SHP77 treated with DMSO at 0.1 percent for 48 hours (cell line): ENCODE results near the gene MYO18A.

Experiments
- DNase-seq: peaks from one replicate; lab custom pipeline; 2025; lab: John Stamatoyannopoulos, UW

Gene MYO18A

DNA sequence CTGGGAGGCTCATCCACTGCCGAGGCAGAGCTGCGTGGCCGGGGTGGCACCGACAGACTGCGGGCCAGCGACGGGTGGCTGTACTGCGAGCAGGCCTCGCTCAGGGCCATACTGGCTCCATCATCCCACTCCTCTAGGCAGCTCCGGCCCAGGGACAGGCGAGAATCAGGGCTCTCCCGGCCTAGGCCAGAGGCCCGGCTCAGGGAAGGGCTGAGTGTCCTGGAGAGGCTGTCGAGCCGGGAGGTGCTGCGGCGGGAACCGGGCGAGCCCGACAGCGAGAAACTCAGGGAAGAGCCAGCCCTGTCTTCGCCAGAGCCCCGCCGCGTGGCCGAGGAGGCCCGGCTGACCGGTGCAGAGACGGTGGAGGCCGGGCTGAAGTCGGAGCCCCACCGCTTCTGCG, 99.9 kb downstream of the MYO18A start:
- no peak for DNase-seq

DNA sequence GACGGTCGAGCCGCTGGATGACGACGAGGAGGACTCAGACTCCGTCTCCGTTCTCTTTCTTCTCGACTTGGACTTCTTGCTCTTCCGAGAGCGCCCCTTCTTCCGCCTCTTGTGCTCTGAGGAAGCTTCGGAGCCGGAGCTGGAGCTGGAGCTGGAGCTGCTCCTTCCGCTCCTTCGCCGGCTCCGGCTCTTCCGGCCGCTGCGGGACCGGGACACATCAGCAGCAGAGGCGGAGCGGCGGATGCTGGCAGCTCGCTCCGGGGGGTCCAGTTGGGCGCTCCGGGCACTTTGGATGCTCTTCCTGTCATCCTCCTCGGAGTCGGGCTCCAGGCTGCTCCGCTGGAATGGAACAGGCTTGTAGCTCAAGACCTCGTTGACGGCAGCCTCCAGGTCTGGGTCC, 100.3 kb downstream of the MYO18A start:
- DNase-seq = no peak

DNA sequence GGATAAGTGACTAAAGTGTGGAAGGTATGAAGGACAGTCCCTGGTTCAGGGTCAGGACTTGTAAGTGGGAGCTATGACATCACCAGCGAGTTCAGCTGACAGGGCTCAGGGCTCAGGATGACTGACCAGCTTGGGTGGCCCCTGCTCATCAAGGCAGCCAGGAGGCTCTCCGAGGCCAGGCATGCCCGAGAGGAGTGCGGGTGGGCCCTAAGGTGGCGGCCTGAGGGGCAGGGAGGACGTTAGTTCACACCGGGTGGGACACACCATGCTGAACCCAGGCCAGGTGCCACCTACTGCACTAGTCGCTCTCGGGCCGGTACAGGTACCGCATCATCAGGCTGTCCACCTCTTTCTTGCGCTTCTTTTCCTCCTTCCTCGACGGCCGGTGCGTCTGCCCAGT, 100.8 kb downstream of the MYO18A start:
- DNase-seq = no peak

DNA sequence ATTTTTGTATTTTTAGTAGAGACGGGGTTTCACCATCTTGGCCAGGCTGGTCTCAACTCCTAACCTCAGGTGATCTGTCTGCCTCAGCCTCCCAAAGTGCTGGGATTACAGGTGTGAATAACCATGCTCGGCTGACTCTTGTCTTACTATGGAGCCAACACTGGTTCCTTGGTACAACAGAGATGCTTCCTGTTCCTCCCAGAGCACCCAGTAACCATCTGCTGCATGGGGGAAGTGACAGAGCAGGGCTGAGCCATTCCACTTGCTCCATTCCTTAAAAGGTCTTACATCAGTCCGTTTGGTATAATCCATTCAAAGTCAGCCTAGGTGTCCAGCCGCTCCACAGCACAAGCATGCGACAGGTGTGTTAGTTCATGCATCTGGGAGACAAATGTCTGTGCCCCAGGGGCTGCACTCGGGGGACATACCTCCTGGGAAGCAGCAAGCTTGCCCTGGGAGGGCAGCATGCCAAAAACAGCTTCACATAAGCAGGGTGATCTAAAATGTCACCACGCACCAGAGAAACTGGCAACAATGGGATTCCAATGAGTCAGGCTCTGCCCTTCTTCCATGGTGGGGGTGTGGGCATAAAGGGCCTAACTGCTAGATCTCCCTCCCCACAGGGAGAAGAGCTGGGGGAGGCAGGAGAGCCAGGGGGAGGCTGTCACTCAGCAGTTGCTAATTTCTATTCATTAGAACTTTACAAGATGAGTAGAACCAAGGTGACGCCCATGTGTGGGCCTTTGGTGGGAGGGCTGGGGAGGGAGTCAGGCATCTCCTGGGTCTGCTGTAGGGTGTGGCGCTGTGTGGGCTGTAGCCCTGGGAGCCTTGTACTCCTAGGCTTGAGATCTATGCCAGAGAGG, 101.8 kb downstream of the MYO18A start:
- no peak for DNase-seq

DNA sequence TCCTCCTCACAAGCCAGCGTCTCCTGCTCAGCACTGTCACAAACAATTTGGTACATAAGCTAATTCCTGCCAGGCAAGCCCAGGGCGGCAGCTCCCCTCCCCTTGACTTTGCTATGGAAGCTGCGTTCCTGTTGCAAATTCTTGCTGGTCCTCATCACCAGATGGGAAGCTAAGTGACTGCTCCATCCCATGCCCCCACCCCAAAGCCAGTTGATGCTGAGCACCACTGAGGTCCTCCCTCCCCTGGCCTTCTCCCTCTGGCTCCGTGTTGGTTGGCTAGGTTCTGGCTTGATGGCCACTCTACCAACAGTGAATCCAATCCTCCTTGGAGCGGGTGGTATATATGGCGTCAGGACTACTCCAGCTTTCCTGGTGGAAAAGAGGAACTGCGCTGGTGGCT, 102.9 kb downstream of the MYO18A start:
- DNase-seq = no peak

DNA sequence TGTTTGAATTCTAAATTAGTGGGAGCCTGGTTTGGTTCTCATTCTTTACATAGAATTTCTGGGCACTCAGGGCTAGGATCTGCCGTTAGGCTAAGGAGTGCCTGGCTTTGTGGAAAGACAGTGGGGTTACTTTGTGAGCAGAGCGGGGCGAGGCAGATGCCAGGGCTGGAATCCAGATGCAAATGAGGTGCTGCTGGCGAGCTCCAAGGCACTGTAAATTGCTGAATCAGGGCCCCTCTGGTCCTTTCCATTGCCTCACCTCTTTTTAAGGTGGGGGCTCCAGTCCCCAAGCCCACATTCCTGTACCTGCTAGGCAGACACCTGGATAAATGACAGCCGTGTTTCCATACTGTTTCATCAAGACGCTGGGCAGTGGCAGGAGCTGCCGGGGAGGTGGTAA, 103.5 kb downstream of the MYO18A start:
- no peak for DNase-seq

DNA sequence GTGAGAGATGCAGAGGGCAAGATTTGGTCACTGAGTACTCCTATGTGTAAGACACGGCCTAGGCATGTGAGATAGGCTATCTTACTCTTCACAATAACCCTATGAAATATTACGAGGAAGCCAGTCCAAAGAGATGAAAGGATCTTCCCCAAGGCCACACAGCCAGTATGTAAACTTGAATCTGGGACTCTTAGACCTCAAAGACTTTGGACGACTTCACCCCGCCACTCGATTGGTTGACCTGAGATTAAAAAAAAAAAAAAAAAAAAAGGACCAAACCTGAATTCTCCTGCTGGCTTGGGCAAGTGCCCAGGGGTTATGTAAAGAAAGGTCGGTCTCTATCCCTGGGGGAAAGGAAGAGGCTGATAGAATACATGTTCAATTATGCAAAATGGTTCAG, 104.1 kb downstream of the MYO18A start:
- no peak for DNase-seq

DNA sequence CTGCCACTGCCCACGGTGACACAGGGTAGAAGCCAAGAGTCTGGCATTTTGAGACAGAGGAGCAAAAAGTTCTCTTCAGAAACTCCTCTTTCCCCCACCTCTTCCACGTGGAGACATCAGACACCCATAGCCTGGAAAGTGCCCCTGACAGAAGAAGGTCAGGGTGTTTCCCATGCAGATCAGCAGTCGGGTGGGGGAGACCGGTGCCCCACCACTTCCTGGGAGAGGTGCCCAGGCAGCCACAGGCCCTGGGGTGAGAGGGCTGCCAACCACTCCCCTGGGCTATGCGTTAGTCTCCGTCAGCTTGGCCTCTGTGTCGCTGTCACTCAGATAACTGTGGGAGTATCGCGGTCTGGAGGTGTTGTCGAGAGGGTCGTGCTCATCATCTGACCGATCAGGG, 105.7 kb downstream of the MYO18A start:
- no peak for DNase-seq

DNA sequence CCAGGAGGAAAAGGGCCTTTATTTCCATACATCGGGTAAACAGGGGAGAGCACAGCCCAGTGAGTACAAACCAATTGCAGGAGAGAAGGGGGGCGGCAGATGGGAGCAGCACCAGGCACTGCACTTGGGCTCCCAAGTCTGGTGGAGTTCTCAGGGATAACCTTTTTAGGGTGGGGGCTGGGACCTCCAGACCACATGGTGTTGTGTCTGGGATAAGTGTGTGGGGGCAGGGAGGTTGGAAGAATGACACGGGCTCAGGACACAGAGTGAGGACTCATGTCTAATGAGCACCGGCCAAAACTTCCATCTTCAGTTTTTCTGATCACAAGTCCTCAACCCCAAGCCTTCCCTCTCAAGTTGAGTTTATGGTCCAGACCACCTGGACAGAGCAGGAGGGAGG, 106.7 kb downstream of the MYO18A start:
- no peak for DNase-seq

DNA sequence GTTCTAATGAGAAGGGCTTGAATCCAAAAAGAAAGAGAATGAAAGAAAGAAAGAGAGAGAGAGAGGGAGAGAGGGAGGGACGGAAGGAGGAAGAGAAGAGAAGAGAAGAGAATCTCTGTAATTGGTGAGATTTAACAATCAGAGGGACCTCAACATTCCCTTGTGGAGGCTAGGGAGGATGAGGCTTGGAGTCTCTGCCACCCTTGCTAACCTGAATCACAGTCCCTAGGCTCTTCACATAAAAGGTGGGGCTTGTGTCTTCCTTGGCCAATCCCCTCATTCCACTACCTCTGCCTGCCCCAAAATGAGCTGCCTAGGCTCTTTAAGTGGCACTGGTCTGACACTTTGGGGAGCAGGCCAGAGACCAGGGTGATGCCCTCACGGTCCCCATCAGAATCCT, 107.2 kb downstream of the MYO18A start:
- no peak for DNase-seq

DNA sequence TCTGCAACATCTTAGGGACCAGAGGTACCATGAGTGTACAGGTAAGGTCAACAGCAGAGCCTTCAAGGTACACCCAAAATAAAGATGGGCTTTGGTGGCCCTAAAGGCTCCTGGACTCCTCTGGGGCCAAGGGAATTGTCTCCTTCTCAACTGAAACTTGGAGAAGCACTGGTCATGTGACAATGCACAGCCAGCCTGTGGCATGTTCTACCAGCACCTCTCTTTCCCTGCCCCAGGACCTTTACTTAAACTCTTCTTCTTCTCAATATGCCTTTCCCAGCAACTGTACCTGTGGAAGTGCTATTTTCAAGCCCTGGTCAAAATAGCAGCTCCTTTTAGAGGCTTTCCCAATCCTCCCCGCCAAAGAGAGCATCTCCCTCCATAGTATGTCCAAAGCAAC, 108.9 kb downstream of the MYO18A start:
- DNase-seq = no peak

DNA sequence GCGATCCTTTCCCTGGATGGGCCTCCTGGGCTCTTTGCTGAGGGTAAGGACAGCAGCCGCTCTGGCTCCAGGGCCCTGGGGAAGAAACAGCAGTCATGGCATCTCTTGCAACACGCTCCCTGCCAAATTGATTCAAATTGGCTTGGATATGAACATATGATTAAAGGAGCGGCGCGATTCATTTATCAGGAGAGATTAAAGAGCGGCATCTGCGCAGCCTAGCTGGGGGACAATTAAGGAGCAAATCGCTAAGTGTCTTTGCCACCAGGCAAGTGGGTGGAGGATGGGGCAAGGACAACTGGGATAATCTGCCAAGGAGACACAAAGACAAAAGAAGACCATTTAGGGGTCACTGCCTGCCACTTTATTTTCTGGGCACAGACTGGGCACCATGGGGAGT, 109.4 kb downstream of the MYO18A start:
- no peak for DNase-seq

DNA sequence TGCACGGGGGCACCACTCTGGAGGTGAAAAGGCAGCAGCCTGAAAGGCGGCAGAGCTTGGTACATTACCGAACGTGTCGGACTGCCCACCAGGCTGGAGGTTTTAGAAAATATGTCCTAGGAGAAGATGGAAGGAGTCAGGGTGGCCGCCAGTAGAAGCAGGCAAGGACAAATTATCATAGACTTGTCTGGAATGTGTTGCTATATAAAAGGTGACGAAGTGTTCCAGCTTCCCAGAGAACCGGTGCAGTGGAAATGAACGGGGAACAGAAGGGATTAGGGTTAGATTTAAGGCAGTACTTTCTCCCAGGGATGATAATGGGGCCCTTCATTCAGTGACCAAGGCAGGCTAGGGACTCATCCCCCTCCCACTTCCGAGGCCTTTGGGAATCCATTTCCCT, 109.9 kb downstream of the MYO18A start:
- no peak for DNase-seq

DNA sequence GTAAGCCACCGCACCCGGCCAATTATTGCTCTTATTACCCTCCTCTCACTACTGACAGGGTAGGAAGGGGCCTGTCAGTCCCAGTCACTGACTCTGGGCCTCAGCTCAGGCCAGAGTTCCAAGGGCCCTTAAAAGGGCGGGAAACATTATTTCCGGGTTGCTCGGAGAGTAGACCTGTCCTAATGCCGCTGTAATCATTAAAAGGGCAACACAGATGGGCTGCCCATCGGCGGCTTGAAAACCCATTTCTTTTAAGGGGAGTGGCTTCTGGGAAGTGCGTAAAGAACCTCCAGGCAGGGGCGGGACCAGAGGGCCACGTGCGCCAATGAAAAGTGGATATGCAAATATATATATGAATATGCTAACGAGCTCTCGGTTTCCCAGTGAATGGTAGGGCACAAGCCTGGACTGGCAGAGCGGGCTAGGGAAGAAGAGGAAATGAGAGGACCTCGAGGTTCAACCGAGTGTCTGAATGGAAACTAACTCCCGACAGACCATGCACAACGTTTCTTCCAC, 110.6 kb downstream of the MYO18A start:
- DNase-seq = no peak

DNA sequence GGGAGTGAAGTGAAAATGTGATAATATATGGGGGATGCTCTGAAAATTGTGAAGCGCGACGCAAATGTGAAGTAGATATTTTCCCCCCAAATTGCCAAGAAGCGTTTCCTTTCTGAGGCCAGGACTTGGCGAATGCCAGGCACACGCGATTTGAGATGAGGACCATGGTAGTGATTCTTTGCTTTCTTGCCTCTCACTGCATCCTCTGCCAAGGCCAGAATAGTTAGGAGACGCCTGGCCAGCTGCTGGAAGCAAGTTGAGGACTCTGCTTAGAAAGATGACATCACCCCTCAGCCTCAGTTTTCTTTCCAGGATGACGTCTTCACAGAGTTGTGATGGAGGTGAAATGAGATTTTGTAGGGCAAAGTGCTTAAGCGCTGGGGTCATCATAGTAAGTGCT, 111.4 kb downstream of the MYO18A start:
- no peak for DNase-seq

DNA sequence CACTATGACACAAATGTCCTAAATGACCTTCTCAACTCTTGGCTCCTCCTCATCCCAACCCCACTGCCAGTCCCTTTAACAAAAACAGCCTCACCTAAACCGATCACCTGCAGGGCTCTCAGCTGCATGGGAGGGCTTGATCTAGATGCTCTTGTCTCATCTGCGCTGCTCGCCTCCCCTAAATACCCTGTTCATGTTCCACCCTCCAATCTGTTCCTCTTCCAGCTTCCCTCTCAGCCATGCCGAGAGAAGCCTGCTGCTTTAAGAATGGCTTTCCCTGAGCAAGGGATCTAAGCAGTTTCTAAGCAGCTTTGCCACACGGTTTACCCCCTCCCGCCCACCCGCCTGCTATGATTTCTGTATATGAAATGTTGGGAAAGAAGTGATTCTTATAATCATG, 113.6 kb downstream of the MYO18A start:
- no peak for DNase-seq

DNA sequence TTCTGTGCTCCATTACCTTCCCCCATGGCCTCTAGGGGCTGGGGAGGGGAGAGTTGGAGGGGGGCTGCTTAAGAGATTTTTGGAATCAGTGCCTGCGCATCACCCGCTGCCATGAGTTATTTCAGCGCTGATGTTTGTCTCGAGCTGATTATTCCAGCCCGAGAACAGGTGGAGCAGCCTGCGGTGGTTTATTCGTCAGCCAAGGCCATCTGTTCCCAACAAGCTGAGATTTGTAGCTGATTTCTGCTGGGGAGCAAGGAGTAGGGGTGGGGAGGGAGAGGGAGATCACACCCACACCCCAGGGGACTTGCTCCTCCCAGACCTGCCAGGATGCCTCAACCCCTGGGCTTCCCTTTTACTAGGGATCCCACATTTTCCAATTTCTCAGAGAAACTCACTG, 114.2 kb downstream of the MYO18A start:
- no peak for DNase-seq

DNA sequence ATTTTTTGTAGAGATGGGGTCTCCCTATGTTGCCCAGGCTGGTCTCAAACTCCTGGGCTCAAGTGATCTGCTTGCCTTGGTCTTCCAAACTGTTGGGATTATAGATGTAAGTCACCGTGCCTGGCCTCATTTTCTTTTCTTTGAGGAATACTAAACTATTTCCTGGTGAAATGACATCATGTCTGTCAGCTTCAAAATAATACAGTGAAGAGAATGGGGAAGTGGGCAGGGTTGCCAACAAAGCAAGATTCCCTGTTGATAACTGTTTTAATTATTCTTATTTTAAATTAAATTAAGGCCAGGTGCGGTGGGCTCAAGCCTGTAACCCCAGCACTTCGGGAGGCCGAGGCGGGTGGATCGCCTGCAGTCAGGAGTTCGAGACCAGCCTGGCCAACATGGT, 116.2 kb downstream of the MYO18A start:
- DNase-seq = no peak

DNA sequence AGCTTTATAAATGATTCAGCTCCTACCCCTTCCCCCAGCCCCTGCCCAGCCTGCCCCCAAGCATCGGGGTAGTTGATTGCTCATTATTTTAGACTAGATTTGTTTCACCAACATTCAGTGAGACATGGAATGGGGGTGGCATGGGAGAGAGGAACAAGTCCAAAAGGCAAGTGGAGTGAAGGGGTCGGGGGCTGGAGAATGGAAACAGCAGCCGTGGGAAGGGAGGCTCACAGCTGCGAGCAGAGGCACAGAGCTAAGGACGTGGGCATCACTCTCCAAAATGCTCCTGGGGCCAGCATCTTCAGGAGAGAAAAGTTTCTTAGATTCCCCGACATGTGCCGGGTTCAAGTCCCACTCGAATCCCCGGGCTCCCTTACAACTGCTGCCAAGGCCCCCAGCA, 118.0 kb downstream of the MYO18A start:
- no peak for DNase-seq

DNA sequence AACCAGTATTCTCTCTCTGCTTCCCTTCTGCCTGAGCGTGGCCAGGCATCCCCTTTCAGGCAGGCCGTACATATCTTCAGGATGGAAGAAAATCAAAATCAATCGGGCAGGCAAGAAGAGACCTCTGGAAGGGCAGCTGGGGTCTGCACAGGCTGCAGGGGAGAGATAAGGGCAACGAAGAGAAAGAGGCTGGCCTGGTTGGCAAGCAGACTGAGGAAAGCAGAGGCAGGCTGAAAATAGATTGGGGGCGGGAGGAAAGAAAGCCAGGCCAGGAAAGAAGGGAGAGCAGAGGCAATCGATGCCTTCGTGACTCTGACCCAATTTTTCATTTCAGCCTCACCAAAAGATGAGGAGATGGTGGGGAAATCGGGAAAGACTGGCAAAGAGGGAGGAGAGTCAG, 119.2 kb downstream of the MYO18A start:
- DNase-seq = no peak

DNA sequence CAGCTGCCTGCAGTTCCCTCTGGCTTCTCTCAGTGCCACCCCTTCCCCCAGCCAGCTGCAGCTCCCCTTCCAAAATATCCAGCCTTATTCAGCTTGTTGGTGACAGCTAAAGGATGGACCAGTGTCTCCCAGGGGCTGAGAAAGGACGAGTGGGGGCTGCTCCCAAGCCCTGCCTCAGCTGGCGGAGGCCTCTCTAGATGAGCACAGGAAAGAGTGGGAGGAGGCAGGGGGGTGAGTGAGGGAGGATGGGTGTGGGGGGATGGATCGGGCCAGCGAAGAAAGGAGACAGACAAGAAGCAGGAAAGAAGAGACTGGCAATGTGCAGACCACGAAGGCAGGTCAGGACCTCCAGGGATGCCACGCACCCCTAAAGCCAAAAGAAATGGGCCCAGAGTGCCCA, 119.7 kb downstream of the MYO18A start:
- no peak for DNase-seq

DNA sequence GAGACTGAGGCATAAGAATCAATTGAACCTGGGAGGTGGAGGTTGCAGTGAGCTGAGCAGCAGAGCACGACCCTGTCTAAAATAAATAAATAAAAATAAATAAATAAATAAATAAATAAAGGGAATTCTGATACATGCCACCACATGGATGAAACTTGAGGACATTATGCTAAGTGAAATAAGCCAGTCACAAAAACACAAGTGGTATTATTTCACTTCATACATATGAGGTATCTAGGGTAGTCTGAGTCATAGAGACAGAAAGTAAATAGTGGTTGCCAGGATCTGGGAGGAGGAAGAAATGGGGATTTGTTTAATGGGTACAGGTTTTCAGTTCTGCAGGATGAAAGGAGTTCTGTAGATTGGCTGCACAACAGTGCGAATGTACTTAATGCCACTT, 120.9 kb downstream of the MYO18A start:
- DNase-seq = no peak

DNA sequence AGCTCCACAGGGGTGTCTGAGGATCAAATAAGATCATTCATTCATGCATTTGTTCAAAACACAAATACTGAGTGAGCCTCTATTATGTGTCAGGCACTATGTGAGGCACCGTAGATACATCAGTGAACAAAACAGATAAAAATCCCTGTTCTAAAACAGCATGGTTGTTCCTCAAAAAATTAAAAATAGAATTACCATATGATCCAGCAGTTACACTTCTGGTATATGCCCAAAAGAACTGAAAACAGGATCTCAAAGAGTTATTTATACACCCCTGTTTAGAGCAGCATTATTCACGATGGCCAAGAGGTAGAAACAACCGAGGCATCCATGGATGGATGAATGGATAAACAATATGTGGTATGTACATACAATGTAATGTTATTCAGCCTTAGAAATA, 121.8 kb downstream of the MYO18A start:
- DNase-seq = no peak

DNA sequence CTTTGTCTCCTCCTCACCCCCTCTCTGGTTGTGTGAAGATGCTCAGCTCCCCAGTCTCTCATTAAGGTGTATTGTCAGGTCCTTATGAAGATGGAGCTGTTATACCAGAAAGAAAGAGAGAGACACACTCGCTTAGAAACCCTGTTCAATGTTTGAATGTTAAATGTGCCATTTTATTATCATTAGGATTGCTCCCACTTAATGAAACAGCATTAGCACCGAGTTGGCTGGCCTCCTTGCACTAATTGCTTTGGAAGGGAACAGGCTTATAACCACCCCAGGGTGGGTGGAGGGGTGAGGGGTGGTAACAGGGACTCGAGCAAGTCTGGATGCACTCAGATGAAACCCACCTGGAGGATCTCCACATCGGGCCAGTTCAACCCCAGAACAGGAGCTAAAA, 122.8 kb downstream of the MYO18A start:
- DNase-seq = no peak
